Activated naive CD8-positive, alpha-beta T cell treated with anti-CD3 and anti-CD28 coated beads, Interleukin-2, amount 50 U/mL, for 16 hours (primary cell): ENCODE data around the gene KCNA5.

ENCODE experiments used
- DNase-seq: peaks from one replicate; pipeline ENCODE4 v3.0.0-alpha.2; 2020; ENCODE audit warnings: low read depth, low spot score

KCNA5 gene

DNA sequence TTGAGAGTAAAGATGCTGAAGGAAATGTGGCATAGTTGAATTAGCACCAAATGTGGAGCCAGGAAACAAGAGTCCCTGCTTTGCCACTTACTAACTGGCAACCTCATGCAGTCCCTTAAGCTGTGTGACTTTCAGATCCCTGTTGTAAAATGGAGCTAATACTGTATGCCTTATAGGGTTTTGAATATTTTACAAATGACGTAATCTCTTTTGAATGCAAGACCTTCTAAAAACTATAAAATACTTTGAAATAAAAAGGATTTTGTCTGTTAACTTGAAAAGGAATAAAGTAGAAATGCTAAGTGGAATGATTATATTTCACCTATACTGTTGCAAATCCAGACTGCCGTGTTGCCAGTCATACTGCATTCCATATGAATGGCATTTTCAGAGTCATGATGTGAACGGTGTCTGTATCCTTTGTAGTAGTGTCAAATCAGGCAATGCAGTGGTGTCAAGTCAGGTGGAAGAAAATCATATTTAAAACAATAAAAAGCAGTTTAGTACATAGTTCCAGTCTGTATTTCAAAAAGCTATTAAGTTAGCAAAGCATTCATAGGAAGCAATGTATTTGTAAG lies 21.3 kb downstream of the KCNA5 start:
- no peak for DNase-seq

DNA sequence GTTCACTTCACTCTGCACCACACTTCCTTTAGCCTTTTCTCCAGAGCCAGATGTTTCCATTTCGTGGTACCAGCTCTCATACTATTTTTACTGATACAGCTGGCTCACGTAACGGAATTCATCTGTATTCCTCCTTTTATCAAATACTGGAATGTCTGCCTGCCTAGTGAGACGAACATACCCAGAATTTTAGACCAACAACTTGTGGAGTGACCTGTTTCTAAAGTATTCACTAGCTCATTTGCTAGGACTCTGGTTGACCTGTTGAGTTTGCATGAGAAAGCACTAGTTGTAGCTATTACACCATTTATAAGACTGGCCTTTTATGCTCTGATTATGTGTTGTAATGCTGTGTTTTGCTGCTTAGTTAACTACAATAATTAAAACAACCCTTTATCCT lies 22.6 kb downstream of the KCNA5 start:
- DNase-seq: no peak

DNA sequence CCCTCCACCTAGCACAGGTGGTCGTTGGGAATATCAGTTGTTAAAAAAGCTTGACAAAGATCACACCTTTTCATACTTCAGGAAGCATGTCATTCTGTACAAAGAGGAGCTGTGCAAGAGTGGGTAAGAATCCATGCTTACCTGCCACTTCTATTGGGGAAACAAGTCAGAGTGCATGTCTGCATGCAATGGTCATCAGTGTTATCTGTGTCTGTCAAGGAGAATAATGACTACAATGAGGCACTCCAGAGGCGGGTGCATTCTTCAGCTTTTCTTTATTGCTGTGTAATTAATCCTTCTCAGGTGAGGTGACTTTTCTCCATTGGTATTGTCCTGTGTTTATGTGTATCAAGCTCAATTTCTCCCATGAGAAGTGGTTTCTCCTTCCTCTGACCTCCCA lies 24.4 kb downstream of the KCNA5 start:
- DNase-seq: no peak

DNA sequence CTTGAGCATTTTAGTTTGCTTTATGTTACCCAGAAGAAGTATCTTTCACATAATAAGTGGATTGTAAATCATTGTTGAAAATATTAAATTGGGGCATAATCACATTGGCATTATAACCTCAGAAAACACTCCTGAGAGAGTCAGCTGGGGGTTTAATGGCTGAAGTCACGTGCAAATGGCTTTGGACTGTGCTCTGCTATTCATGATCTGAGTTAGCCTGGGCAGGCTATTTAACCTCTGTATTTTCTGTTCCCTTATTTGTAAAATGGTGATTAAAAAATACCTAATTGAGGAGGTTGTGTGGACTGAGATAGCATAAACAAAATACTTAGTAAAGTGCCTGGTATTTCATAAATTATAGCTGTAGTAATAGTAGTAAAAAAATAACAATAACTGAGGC lies 24.9 kb downstream of the KCNA5 start:
- no peak for DNase-seq

DNA sequence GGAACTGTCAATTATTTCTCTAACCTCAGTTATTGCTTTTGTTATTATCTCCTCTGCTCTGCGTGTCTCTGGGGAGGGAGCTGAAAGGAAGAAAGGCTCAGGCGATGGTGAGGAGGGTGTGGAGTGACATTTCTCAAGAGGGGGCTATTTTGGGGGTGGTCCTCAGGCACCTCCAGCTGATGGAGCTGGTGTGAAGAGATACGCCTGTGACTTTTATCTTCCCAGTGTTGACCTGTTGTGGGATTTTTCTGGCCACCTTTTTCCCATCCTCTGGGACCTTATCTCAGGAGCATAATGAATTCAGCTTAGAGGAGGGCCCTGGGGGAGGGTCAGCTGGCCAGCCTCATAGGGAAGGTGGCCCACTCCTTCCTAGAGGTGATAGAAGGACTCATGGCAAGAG lies 26.4 kb downstream of the KCNA5 start:
- DNase-seq: no peak

DNA sequence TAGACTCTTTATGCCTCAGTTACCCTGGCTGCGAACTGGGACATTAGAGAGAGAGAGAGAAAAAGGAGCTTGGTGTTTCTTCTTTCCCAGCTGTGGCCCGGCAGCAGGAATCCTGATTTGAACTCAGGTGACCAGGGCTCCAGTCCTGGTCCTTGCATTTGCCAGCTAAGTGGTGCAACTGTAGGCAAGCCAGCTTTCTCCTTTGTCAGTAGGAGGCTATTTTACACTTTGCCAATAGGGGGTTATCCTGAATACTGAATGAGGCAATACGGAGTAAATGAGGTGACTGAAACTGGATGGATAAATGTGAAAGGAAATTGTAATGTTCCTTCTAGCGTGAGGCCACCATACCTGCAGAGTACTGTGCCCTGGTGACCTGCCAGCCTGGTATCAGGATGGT lies 27.8 kb downstream of the KCNA5 start:
- DNase-seq: no peak

DNA sequence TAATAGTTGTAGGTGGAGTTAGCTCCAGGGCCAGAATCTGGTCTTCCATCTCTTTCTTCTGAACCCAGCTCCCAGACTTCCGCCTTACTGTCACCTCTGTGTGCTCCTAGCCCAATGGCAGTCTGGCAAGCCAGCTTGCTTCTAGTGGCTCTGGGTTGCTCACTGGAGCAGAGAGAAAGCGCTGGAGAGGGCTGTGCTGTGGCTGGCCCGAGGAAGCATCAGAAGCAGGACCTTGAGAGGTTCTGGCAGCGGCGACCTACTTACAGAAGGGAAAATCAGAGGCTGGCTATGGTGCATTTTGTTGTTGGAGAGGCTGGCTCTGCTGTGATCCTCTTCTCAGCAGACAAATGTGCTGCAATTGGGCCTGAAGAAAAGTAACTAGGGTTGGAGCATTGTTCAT lies 28.6 kb downstream of the KCNA5 start:
- DNase-seq: no peak

DNA sequence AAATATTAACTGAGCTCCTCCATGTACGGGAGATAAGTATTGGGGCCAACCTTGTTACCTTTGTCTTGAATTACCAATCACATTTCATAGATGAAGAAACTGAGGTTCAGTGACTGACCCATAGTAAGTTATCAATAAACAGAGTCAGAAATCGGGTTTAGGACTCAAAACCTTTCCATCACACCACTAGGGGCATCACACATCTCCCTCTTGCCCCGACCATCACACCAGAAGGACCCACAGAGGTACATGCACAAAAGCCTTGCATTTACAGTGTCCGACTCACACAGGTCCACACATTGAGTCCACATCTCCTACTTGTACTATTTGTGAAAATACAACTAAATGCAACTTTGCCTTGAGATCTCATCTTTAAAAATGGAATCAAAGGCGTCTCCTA lies 29.4 kb downstream of the KCNA5 start:
- DNase-seq: no peak

DNA sequence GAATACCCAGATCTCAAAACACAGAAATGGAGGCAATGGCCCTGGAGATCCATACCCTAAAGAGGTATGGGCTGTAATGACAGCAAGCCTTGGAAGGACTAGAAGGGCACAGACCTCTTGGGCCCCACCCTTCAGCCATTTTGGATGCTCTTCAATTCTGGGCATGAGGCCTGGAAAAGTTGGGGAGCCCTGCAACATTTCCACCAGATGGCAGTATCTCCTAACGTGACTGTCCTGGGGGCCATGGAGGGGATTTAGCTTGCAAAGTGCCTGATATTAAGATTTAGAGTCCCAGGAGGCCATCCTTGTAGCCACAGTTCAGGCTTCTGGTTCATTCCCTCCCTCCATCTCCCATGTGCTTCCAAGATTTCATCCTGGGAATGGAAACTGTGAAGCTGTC lies 30.2 kb downstream of the KCNA5 start:
- no peak for DNase-seq

DNA sequence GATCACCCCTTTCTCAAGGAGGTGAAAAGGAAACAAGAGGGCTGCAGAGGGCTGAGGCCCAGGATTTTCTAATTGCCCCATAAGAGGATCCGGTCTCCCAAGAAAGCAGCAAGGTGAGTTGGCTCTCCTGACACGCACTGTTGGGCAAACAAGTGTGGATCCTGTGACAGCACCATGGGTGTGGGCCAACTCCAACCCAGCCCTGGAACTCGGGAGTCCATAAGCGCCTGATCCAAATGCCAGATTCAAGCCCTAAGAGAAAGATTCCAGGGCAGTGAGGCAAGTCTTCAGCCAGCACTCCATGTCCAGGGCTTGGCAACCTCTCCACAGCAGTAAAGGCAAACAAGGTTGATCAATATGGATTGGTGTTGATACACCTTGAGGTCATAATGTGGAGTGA lies 33.1 kb downstream of the KCNA5 start:
- DNase-seq: no peak

DNA sequence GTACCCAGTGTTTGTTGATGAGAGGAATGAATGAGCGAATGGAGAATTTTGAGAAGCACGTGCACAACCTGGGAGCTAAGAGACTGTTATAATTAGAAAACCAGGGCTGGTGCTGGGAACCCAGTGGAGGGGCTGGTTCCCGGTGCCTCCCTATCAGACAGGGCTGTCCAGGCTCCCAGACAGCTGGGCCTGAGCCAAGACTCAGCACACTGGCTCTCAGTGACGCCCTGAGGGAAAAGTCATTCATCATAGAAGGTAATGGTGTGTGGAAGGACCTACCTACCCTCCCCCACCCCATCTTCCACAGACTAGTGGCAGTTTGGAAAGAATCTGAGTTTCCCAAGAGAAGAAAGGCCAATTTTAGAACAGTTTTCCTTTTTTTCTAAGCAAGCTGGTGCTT lies 34.7 kb downstream of the KCNA5 start:
- no peak for DNase-seq

DNA sequence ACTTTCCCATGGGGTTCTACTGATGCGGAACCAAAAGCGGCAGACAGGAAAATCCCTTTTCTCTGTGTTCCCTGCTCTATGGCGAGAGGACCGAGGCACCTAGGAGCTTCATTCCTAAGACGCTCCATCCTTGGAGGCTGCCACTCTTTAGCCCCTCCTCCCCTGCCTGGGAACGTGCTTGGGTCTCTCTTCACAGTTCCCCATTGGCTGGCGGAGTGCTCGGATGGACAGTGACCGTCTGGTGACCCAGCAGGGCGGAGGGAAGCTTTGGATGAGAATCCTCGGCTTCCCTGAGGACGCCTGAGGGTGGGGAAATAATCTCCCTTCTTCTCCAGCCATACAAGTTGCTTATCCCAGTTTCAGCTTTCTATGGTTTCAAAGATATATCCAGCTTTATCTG lies 37.3 kb downstream of the KCNA5 start:
- no peak for DNase-seq

DNA sequence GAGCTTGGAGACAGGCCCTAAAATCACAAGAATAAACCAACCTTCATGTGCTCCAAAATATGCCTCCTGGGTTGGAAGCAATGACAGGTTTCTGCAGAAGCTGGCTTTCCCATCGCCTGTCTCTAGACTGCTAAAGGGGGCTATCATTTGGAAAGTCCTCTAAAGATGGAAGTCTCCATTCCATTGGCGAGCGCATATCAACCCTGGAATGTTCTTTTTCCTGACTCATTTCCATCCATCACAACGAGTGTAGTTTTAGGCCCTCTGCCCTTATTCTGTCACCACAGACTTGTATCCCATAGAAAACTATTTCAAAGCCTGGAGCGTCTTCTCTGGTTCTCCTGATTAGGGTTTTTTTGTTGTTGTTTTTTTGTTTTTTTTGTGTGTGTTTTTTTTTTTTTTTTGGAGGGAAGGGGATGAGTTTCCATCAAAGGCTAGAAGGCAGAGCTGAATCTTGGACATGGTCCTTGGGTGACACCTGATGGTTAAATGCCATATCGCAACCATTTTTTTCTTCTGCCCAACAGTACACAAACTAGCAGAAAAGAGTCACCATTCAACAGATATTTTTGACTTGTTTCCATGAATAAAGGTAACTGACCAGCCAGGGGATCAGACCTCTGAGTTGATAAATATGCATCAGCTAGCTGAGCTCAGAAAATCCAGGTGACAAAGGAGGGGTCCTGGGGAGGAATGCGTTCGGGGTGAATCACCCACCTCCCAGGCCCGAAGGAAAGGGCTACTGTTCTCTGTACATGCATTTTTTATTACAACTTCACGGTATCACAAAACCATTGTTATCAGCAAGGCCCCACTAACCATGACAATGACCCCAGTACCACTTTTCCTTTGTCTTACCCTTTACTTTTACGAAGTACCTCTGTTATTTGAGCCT lies 40.5 kb downstream of the KCNA5 start:
- no peak for DNase-seq

DNA sequence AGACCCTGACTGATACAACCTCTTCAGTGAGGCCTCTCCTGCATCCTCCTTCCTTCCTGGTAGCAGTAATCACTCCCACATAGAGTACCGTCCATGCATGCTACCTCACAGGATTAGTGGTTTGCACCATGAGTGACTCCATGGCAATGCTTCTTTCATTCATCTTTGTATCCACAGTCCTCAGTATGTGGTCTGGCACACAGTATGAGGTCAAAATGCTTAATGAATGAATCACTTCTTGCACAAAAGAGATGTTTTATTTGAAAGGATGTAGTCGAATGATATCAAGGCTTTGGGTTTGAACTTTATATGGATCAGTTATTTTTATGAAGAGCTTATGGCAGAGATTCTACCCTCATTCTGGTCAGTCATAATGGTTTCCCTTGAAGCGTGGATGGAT lies 42.2 kb downstream of the KCNA5 start:
- DNase-seq: no peak

DNA sequence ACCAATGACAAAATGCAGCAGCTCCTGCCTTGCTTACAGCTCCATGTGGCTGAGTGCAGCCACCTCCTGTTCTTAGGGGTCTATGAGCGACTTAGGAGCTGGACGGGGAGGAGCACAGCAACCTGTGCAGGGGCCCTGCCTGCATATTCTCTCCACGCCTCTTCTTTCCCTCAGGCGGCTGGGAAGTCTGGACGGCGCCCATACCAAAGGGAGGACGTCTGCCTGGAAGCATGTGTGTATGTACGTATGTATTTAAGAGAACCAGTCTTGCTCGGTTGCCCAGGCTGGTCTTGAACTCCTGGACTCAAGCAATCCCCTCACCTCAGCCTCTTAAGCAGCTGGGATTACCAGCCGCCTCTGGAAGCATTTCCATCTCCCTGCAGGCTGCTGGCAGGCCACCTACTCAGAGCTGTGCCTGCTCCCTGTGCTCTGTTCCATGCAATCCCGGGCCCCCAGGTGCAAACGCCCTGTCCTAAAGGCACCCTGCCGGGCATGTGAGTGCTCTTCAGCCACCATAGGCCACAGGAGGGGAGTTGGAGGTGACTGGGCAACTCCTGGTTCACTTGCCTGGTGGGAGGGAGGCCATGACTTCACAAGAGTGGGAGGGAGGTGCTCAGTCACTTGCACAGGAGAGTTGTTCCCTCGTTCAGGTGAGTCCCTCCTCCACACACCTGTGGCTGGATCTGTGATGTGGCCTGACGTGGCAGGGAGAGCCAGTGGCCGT lies 44.3 kb downstream of the KCNA5 start:
- DNase-seq: no peak

DNA sequence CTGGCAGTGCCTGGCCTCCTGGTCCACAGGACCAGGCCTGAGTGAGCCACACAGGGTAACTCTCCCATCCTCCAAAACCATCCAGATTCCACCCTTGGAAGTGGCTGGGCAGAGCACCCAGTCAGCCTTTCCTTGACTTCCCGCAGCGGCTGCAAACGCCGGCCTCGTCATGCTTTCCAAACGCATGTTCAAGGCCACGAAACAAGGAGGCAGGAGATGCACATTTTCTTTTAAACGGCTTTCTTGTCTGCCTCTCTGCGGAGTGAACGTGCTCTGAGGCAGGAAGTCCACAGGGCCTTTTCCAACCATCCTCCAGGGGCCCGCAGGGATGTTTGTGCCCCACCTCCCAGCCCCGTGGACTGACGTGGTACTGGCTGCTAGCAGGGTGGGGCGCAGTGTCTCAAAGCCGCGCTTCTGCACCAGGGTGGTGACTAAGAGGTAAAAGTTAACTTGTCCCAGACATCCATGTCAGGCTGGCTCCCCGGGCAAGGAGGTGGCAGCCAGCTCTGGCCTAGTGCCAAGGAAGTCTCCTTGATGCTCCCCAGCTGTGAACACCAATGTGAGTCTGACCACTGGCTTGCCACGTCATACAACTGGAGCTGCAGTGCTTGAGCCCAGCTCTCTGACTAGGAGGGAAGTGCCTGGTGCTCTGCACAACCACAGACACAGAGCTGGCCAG lies 45.0 kb downstream of the KCNA5 start:
- DNase-seq: no peak

DNA sequence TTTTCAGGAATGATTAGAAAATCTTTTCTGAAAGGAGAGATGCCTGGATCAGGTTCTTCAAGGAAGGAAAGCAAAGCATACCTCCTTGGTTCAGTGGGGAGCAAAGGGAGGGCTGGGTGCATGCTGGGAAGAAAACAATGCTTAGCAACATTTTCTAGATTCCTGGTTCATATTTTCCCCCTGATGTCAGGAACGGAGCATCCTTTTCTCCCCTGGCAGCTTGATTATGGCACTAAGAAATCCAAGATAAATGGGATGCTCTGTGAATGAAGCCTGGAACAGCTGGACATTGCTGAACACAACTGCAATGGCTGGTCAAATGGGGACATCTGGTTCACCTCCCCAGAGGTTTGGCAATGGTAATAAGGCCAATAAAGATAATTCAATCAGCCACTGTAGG lies 50.9 kb downstream of the KCNA5 start:
- no peak for DNase-seq

DNA sequence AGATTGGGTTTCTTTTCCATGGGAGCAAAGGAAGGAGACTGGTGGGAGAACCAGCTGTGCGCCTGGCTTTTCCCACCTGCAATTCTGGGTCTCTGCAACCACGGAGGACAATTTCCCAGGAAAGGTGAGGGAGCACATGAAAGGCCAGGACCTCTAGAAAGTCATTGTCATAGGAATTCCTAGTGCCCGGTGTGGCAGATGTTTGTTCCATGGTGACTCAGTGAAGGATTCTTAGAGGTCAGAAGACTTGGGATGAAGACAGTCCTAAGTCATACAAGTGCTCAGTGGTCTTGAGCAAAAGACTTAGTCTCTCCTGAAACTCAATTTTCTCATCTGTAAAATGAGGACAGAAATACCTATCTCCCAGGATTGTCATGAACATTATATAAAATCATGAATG lies 51.3 kb downstream of the KCNA5 start:
- no peak for DNase-seq
